H9 (cell line): Measurements from ENCODE around the gene GAL3ST2. TPM values are rescaled to one million over a fixed set of nuclear protein-coding genes. Genes with fewer than 3 reads are reported as not detected.

Source experiments
- DNase-seq: peaks from one replicate; pipeline ENCODE4 v3.0.0-alpha.2; 2017
- H2AFZ ChIP-seq: one replicate; pipeline ENCODE4 v1.6.1; 2013; ENCODE audit warnings: mild to moderate bottlenecking, low read length, control low read depth, moderate library complexity
- H2AK5ac ChIP-seq: 2 replicates; pipeline ENCODE4 v1.6.1; 2013; ENCODE audit warnings: low read length, control low read depth, mixed read lengths; ENCODE audit not compliant: insufficient read length
- H2BK120ac ChIP-seq: one replicate; pipeline ENCODE4 v1.6.1; 2013; ENCODE audit warnings: low read depth, mild to moderate bottlenecking, low read length, control low read depth, inconsistent platforms; ENCODE audit not compliant: poor library complexity, severe bottlenecking
- H2BK12ac ChIP-seq: 2 replicates; pipeline ENCODE4 v1.6.1; 2013; ENCODE audit warnings: low read length, control low read depth, mixed read lengths, low read depth; ENCODE audit not compliant: insufficient read length
- H2BK15ac ChIP-seq: 2 replicates; pipeline ENCODE4 v1.6.1; 2013; ENCODE audit warnings: low read depth, low read length, control low read depth
- H2BK20ac ChIP-seq: one replicate; pipeline ENCODE4 v1.6.1; 2013; ENCODE audit warnings: low read depth, mild to moderate bottlenecking, low read length, control low read depth, inconsistent platforms; ENCODE audit not compliant: poor library complexity, severe bottlenecking
- H2BK5ac ChIP-seq: 2 replicates; pipeline ENCODE4 v1.6.1; 2013; ENCODE audit warnings: low read length, control low read depth, mixed read lengths; ENCODE audit not compliant: insufficient read length
- H3K14ac ChIP-seq: 2 replicates; pipeline ENCODE4 v1.6.1; 2013; ENCODE audit warnings: low read length, control low read depth; ENCODE audit not compliant: insufficient read depth
- H3K18ac ChIP-seq: 2 replicates; pipeline ENCODE4 v1.6.1; 2013; ENCODE audit warnings: low read depth, mild to moderate bottlenecking, mixed read lengths, low read length, control low read depth; ENCODE audit not compliant: insufficient read length
- H3K23ac ChIP-seq: 2 replicates; pipeline ENCODE4 v1.6.1; 2013; ENCODE audit warnings: low read length, control low read depth, mixed read lengths, low read depth; ENCODE audit not compliant: insufficient read length
- H3K23me2 ChIP-seq: 2 replicates; pipeline ENCODE4 v1.6.1; 2013; ENCODE audit warnings: low read depth, mild to moderate bottlenecking, mixed read lengths, low read length, control low read depth; ENCODE audit not compliant: insufficient read length, poor library complexity, severe bottlenecking
- H3K27ac ChIP-seq: 2 replicates; pipeline ENCODE4 v1.5.1; 2013; ENCODE audit warnings: low read length, control low read depth, mixed read lengths, low read depth; ENCODE audit not compliant: insufficient read length
- H3K27me3 ChIP-seq: 2 replicates; pipeline ENCODE4 v1.6.1; 2013; ENCODE audit warnings: low read length, control low read depth, inconsistent platforms; ENCODE audit not compliant: insufficient read depth
- H3K4ac ChIP-seq: 2 replicates; pipeline ENCODE4 v1.6.1; 2013; ENCODE audit warnings: low read depth, mild to moderate bottlenecking, control low read depth, inconsistent platforms, low read length, moderate library complexity
- H3K4me1 ChIP-seq: 2 replicates; pipeline ENCODE4 v1.6.1; 2013; ENCODE audit warnings: low read length, control low read depth, inconsistent platforms; ENCODE audit not compliant: insufficient read depth
- H3K4me2 ChIP-seq: 2 replicates; pipeline ENCODE4 v1.6.1; 2013; ENCODE audit warnings: low read length, control low read depth, mixed read lengths; ENCODE audit not compliant: insufficient read length, insufficient read depth
- H3K56ac ChIP-seq: 2 replicates; pipeline ENCODE4 v1.6.1; 2013; ENCODE audit warnings: low read depth, mild to moderate bottlenecking, mixed read lengths, low read length, control low read depth; ENCODE audit not compliant: insufficient read length
- H3K79me1 ChIP-seq: 2 replicates; pipeline ENCODE4 v1.6.1; 2013; ENCODE audit warnings: low read depth, mild to moderate bottlenecking, moderate library complexity, low read length, control low read depth, inconsistent platforms; ENCODE audit not compliant: insufficient read depth, poor library complexity, severe bottlenecking
- H3K79me2 ChIP-seq: 2 replicates; pipeline ENCODE4 v1.6.1; 2013; ENCODE audit warnings: low read length, control low read depth, inconsistent platforms; ENCODE audit not compliant: insufficient read depth
- H3K9ac ChIP-seq: 2 replicates; pipeline ENCODE4 v1.6.1; 2013; ENCODE audit warnings: low read length, control low read depth, mixed read lengths; ENCODE audit not compliant: insufficient read length; ENCODE audit errors: extremely low read depth
- H3K9me3 ChIP-seq: one replicate; pipeline ENCODE4 v1.6.1; 2013; ENCODE audit warnings: low read depth, low read length, inconsistent platforms; ENCODE audit not compliant: control insufficient read depth
- H3T11ph ChIP-seq: one replicate; pipeline ENCODE4 v1.6.1; 2013; ENCODE audit warnings: mild to moderate bottlenecking, low read length, control low read depth, inconsistent platforms
- H4K20me1 ChIP-seq: one replicate; pipeline ENCODE4 v1.6.1; 2013; ENCODE audit not compliant: control insufficient read depth, insufficient read length, insufficient read depth
- H4K5ac ChIP-seq: 2 replicates; pipeline ENCODE4 v1.6.1; 2013; ENCODE audit warnings: low read depth, mild to moderate bottlenecking, mixed read lengths, low read length, control low read depth; ENCODE audit not compliant: insufficient read length
- H4K8ac ChIP-seq: replicated peaks from 2 replicates; pipeline ENCODE4 v1.6.1; 2013; ENCODE audit warnings: low read length, control low read depth, mixed read lengths, low read depth; ENCODE audit not compliant: insufficient read length
- H4K91ac ChIP-seq: 2 replicates; pipeline ENCODE4 v1.6.1; 2013; ENCODE audit warnings: low read depth, mild to moderate bottlenecking, moderate library complexity, mixed read lengths, low read length, control low read depth; ENCODE audit not compliant: insufficient read length
- H3K27ac Mint-ChIP-seq, 3 experiments: 2 replicates in 2 of 3; 3 replicates in 1 of 3; pipeline ENCODE4 v1.8.0; 2020 to 2021; ENCODE audit warnings: mixed read lengths in 3 of 3, mild to moderate bottlenecking in 1 of 3, moderate library complexity in 1 of 3
- H3K27me3 Mint-ChIP-seq: 2 replicates; pipeline ENCODE4 v1.8.0; 2021; ENCODE audit warnings: low read depth, mild to moderate bottlenecking, moderate library complexity, mixed read lengths
- H3K36me3 Mint-ChIP-seq, 3 experiments: 2 replicates in 2 of 3; 3 replicates in 1 of 3; pipeline ENCODE4 v1.8.0; 2020 to 2021; ENCODE audit warnings: low read depth in 3 of 3, mixed read lengths in 3 of 3; ENCODE audit not compliant: insufficient read depth in 1 of 3
- H3K4me1 Mint-ChIP-seq, 2 experiments: 2 replicates each; pipeline ENCODE4 v1.8.0; 2020; ENCODE audit warnings: mixed read lengths in 2 of 2
- H3K4me3 Mint-ChIP-seq, 2 experiments: 2 replicates in 1 of 2; 3 replicates in 1 of 2; pipeline ENCODE4 v1.8.0; 2020 to 2021; ENCODE audit warnings: mild to moderate bottlenecking in 2 of 2, mixed read lengths in 2 of 2, moderate library complexity in 1 of 2
- H3K9me3 Mint-ChIP-seq, 2 experiments: 2 replicates in 1 of 2; 3 replicates in 1 of 2; pipeline ENCODE4 v1.8.0; 2020; ENCODE audit warnings: mild to moderate bottlenecking in 2 of 2, mixed read lengths in 2 of 2, moderate library complexity in 1 of 2
- CTCF ChIP-seq: fragments of 200-600 bp; sonication (generic); conservative IDR thresholded peaks from 3 replicates; pipeline ENCODE4 v1.8.0; 2021; ENCODE audit warnings: antibody characterized with exemption, mild to moderate bottlenecking
- WGBS: extraction: QIAGEN DNeasy Blood & Tissue Kit; methylation state at CpG from one replicate; pipeline ENCODE4 v1.1.7; 2013; ENCODE audit warnings: missing lambda C conversion rate, low lambda C conversion rate, mixed read lengths; ENCODE audit not compliant: insufficient read length; ENCODE audit errors: extremely low coverage; 5-methylcytosine and 5-hydroxymethylcytosine counted together
- total RNA-seq: library from RNA; stranded (reverse); gene quantifications from 2 replicates; pipeline ENCODE4 v1.2.1, GENCODE V29; 2021

GAL3ST2 gene
- total RNA-seq, 1 experiment from 2014 or later: 0.33 TPM

GRCh38 chr2:241741016-241741415 is 35.6 kb upstream of the GAL3ST2 start:
- H3K4me1 ChIP-seq: no peaks in the 10 kb centered on the region
- no peak overlapping the region for H3T11ph ChIP-seq
- H3K4me2 ChIP-seq: no peak overlapping the region
- H4K91ac ChIP-seq: no peak overlapping the region
- no peak overlapping the region for H2AK5ac ChIP-seq
- Mint-ChIP-seq H3K4me1 (no peaks in the 10 kb centered on the region), H3K4me3 (no peak overlapping the region), H3K9me3 (no peaks in the 10 kb centered on the region; a peak in 2 of 5 replicates), H3K36me3 (peaks cover 12 to 21% (median 19%) of the 10 kb centered on the region in 3 experiments; a peak in 6 of 7 replicates), H3K27ac (no peak overlapping the region), H3K27me3 (no peaks in the 10 kb centered on the region; the same call in 1 of the 2 replicates)
- WGBS: no CpG with 5 or more reads among the region's 10 CpGs
- H3K18ac ChIP-seq: no peak overlapping the region
- DNase-seq: no peak
- TF ChIP-seq CTCF: no peak
- H3K23ac ChIP-seq: no peak overlapping the region
- no peaks in the 10 kb centered on the region for H3K23me2 ChIP-seq
- H4K20me1 ChIP-seq: no peaks in the 10 kb centered on the region
- no peak overlapping the region for H3K56ac ChIP-seq
- no peak overlapping the region for H3K27ac ChIP-seq
- H3K27me3 ChIP-seq: no peaks in the 10 kb centered on the region
- no peak overlapping the region for H2BK15ac ChIP-seq
- H2AFZ ChIP-seq: no peak overlapping the region
- no peak overlapping the region for H3K4ac ChIP-seq
- H3K79me2 ChIP-seq: no peaks in the 10 kb centered on the region
- H2BK5ac ChIP-seq: no peak overlapping the region
- H3K9me3 ChIP-seq: no peaks in the 10 kb centered on the region
- H2BK12ac ChIP-seq: no peak overlapping the region
- no peak overlapping the region for H2BK120ac ChIP-seq
- H4K5ac ChIP-seq: no peak overlapping the region
- H3K9ac ChIP-seq: no peak overlapping the region
- no peak overlapping the region for H3K14ac ChIP-seq
- H2BK20ac ChIP-seq: no peak overlapping the region
- no peaks in the 10 kb centered on the region for H3K79me1 ChIP-seq
- no peak overlapping the region for H4K8ac ChIP-seq
